K562 (cell line): ENCODE measurements around the gene ACAT2. TPM values are rescaled to one million over a fixed set of nuclear protein-coding genes. Genes with fewer than 3 reads are reported as not detected.

Source experiments
- ATAC-seq: fragments of 200-7000 bp; cut with Tn5 transposase; 3 replicates; pipeline ENCODE4 v1.9.1; 2020; ENCODE audit warnings: moderate library complexity
- BruUV-seq: library from RNA; stranded (reverse); fragments of 400-500 nt; replicated peaks from 2 replicates; lab custom pipeline; 2021; lab: Mats Ljungman, UMichigan
- CTCF ChIA-PET: fragments of 300-600 bp; formaldehyde crosslinking; extraction: SDS; loops from one replicate; lab custom pipeline; 2021; ENCODE audit warnings: low intra/inter-chr PET ratio; lab: Yijun Ruan, JAX
- POLR2A ChIA-PET: fragments of 300-600, 350-650 bp; sonication (Branson Sonifier 250); formaldehyde crosslinking; extraction: SDS; loops from one replicate; lab custom pipeline; 2021; ENCODE audit warnings: antibody characterized with exemption, inconsistent platforms; lab: Yijun Ruan, JAX
- DNase-seq, 4 experiments: peaks; one replicate each; pipeline versions ENCODE4 v3.0.0 to v3.0.0-alpha.2; 2011 to 2018; ENCODE audit warnings: low spot score in 3 of 4, mixed read lengths in 3 of 4; ENCODE audit errors: extremely low read depth in 1 of 4
- FAIRE-seq: peaks from 2 replicates; lab custom pipeline; 2011; peaks lifted over from hg19 to GRCh38; lab: Jason Lieb, UNC
- H2AFZ ChIP-seq: 2 replicates; pipeline ENCODE4 v1.6.0; 2011; ENCODE audit warnings: low read depth, low read length, control low read depth, inconsistent platforms
- H3K27ac ChIP-seq: fragments of 200-600 bp; 3 replicates; pipeline ENCODE4 v1.8.0; 2011; ENCODE audit warnings: low read depth, mild to moderate bottlenecking, control low read depth, inconsistent platforms, low read length, moderate library complexity, mixed read lengths; ENCODE audit errors: extremely low read depth
- H3K27me3 ChIP-seq, 2 experiments: fragments of 300-600 bp in 1 of 2; 2 replicates in 1 of 2; 3 replicates in 1 of 2; pipeline versions ENCODE4 v1.6.0 to v1.8.0; 2011; ENCODE audit warnings: inconsistent platforms in 2 of 2, low read length in 2 of 2, mild to moderate bottlenecking in 1 of 2, mixed read lengths in 1 of 2, moderate library complexity in 1 of 2; ENCODE audit not compliant: control insufficient read depth in 2 of 2, insufficient read depth in 2 of 2
- H3K36me3 ChIP-seq: fragments of 300-600 bp; 3 replicates; pipeline ENCODE4 v1.8.0; 2011; ENCODE audit warnings: mild to moderate bottlenecking, low read length, inconsistent platforms; ENCODE audit not compliant: control insufficient read depth, insufficient read depth
- H3K4me1 ChIP-seq, 2 experiments: fragments of 200-600 bp in 1 of 2; replicated peaks in 1 of 2; 2 replicates in 1 of 2; 3 replicates in 1 of 2; pipeline versions ENCODE4 v1.5.1 to v1.8.0; 2011; ENCODE audit warnings: inconsistent platforms in 2 of 2, low read length in 2 of 2, mild to moderate bottlenecking in 1 of 2, mixed read lengths in 1 of 2, moderate library complexity in 1 of 2; ENCODE audit not compliant: control insufficient read depth in 2 of 2, insufficient read depth in 2 of 2
- H3K4me2 ChIP-seq: 2 replicates; pipeline ENCODE4 v1.6.1; 2011; ENCODE audit warnings: low read length, control low read depth, inconsistent platforms, mixed read lengths; ENCODE audit not compliant: insufficient read depth
- H3K4me3 ChIP-seq: fragments of 200-600 bp; sonication (generic), shearing (Covaris generic); 2 replicates; pipeline ENCODE4 v1.5.1; 2016; ENCODE audit warnings: control low read depth, inconsistent platforms
- H3K79me2 ChIP-seq: fragments of 200-600 bp; 3 replicates; pipeline ENCODE4 v1.8.0; 2011; ENCODE audit warnings: low read length, inconsistent platforms; ENCODE audit not compliant: control insufficient read depth, insufficient read depth
- H3K9ac ChIP-seq, 2 experiments: 2 replicates each; pipeline versions ENCODE4 v1.6.0 to v1.6.1; 2011; ENCODE audit warnings: low read depth in 2 of 2, low read length in 2 of 2, control low read depth in 1 of 2, inconsistent platforms in 1 of 2, mild to moderate bottlenecking in 1 of 2, mixed read lengths in 1 of 2; ENCODE audit not compliant: insufficient read depth in 1 of 2
- H3K9me1 ChIP-seq: one replicate; pipeline ENCODE4 v1.6.0; 2011; ENCODE audit warnings: inconsistent platforms, mild to moderate bottlenecking, low read length, moderate library complexity; ENCODE audit not compliant: control insufficient read depth, insufficient read depth
- H3K9me3 ChIP-seq: replicated peaks from 2 replicates; pipeline ENCODE4 v1.5.1; 2011; ENCODE audit warnings: low read depth, low read length, inconsistent platforms; ENCODE audit not compliant: control insufficient read depth, insufficient read depth
- H4K20me1 ChIP-seq: replicated peaks from 2 replicates; pipeline ENCODE4 v1.6.1; 2011; ENCODE audit warnings: low read length, inconsistent platforms, mixed read lengths; ENCODE audit not compliant: control insufficient read depth, insufficient read depth
- CAMTA2 ChIP-seq: fragments of 250-450 bp; sonication (Bioruptor Pico); conservative IDR thresholded peaks from 2 replicates; pipeline ENCODE4 v1.5.1; 2022
- CBFA2T3 ChIP-seq: fragments of 450-650 bp; IDR thresholded peaks from 2 replicates; pipeline ENCODE4 v1.6.1; 2017
- CCNT2 ChIP-seq: IDR thresholded peaks from 2 replicates; pipeline ENCODE4 v1.6.1; 2011; ENCODE audit warnings: borderline replicate concordance, low read depth, mild to moderate bottlenecking, moderate library complexity, mixed read lengths, low read length; ENCODE audit not compliant: insufficient read length; ENCODE audit errors: extremely low read depth
- GABPB2 ChIP-seq: fragments of 250-450 bp; sonication (Bioruptor Pico); conservative IDR thresholded peaks from 2 replicates; pipeline ENCODE4 v1.5.1; 2021; ENCODE audit warnings: mild to moderate bottlenecking
- POLR2A ChIP-seq: fragments of 450-650 bp; conservative IDR thresholded peaks from 2 replicates; pipeline ENCODE4 v1.6.1; 2016
- POLR2G ChIP-seq: fragments of 200-400 bp; formaldehyde crosslinking; IDR thresholded peaks from 2 replicates; pipeline ENCODE4 v1.6.1; 2017; ENCODE audit warnings: low read depth, mild to moderate bottlenecking, antibody characterized with exemption, low read length, moderate library complexity
- RBBP5 ChIP-seq: fragments of 200-600 bp; sonication (generic); IDR thresholded peaks from 2 replicates; pipeline ENCODE4 v1.6.1; 2012; ENCODE audit warnings: borderline replicate concordance, mild to moderate bottlenecking, low read length, control low read depth, inconsistent platforms; ENCODE audit not compliant: insufficient read depth, poor library complexity, severe bottlenecking
- RBM17 ChIP-seq: fragments of 200-400 bp; formaldehyde crosslinking; IDR thresholded peaks from 2 replicates; pipeline ENCODE4 v1.6.1; 2017; ENCODE audit warnings: low read depth, mild to moderate bottlenecking, low read length, borderline replicate concordance
- TEAD1 ChIP-seq, 2 experiments: fragments of 450-650 bp in 1 of 2; sonication (generic) in 1 of 2; formaldehyde crosslinking; IDR thresholded peaks; 2 replicates each; pipeline versions ENCODE4 v1.4.0 to v1.8.0; 2020 to 2022; ENCODE audit warnings: mild to moderate bottlenecking in 2 of 2, missing genetic modification reagents in 1 of 2
- WGBS: fragments of 100-300 bp; shearing (Covaris generic); methylation state at CpG from one replicate; pipeline ENCODE4 v1.1.6; 2016; ENCODE audit warnings: low coverage, mixed read lengths; ENCODE audit not compliant: insufficient coverage; ENCODE audit errors: missing lambda C conversion rate; 5-methylcytosine and 5-hydroxymethylcytosine counted together
- in situ Hi-C: fragments of 300-500 bp; cut with MboI; formaldehyde crosslinking; loops from 4 replicates; pipeline ENCODE4 v1.15.0; 2018; ENCODE audit warnings: inconsistent platforms, mixed read lengths
- intact Hi-C: fragments of 100-400 bp; cut with micrococcal nuclease; formaldehyde crosslinking; loops from 2 replicates; pipeline ENCODE4 v1.14.2; 2022
- polyA plus RNA-seq, 8 experiments: library from polyadenylated mRNA; depleted of rRNA in 4 of 8; stranded (reverse) in 5 of 8; unstranded in 3 of 8; fragments of >200 nt; fragmentation: Nextera tagmentation in 2 of 8; fragmentation: Illumina TruSeq in 1 of 8; extraction: Ambion mirVana in 2 of 8; extraction: Trizol in 1 of 8; gene quantifications; 2 replicates each; pipeline versions ENCODE4 v1.2.1 to v1.2.3, GENCODE V29; 2011 to 2014; ENCODE audit warnings: inconsistent platforms in 1 of 8, missing spikeins in 1 of 8
- total RNA-seq, 7 experiments: library from RNA; depleted of rRNA in 6 of 7; stranded (reverse); fragments of >200 nt in 6 of 7; fragmentation: Illumina TruSeq in 2 of 7; extraction: Trizol in 2 of 7; gene quantifications; 2 replicates each; pipeline versions ENCODE4 v1.2.1 to v1.2.3, GENCODE V29; 2011 to 2021; ENCODE audit warnings: low replicate concordance in 1 of 7
- TF ChIP-seq, protein P1 (sequence below): fragments of 250-450 bp; sonication (Bioruptor Pico); IDR thresholded peaks from 2 replicates; pipeline ENCODE4 v1.8.0; 2022; ENCODE audit warnings: inconsistent platforms
- TF ChIP-seq, protein P2 (sequence below): fragments of 450-650 bp; formaldehyde crosslinking; IDR thresholded peaks from 2 replicates; pipeline ENCODE4 v1.4.0; 2020; ENCODE audit warnings: mild to moderate bottlenecking

Gene ACAT2
- total and polyA plus RNA-seq, 9 of the 15 experiments (the other 6 are each of a cell fraction or from before 2014, with no cell fraction given): 63.0 to 309 (median 144) TPM

DNA sequence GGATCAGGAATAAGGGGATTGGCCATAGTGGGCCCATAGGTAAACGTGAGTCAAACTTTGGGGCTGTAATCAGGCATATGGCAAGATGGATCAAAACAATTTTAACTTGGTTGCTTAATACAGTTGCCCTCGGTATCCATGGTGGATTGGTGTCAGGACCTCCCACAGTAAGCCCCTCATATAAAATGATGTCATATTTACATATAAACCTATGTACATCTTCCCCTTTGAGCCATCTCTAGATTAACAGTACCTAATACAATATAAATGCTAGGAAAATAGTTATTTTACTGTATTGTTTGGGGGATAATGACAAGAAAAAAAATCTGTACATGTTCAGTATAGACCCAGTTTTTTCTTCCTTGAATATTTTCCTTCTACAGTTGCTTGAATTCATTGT is 7.4 kb upstream of the ACAT2 start:
- no peak overlapping the region for H2AFZ ChIP-seq
- DNase-seq: no peak
- intact Hi-C loops: no loop called here
- H3K79me2 ChIP-seq: peaks cover 8% of the 10 kb centered on the region; the same call in 1 of the 3 replicates
- no peak for FAIRE-seq
- no peak overlapping the region for H3K4me2 ChIP-seq
- H3K9ac ChIP-seq: no peak overlapping the region
- H3K27ac ChIP-seq: no peak overlapping the region
- peaks cover 0 to 2% of the 10 kb centered on the region in 2 experiments; a peak in 1 of 5 replicates for H3K4me1 ChIP-seq
- TF ChIP-seq POLR2G (0 out of 2 replicates have a peak, but pooled peaks have one; percentile 24), CAMTA2 (CRISPR knock-in tag) (no peak)
- TF ChIP-seq, all 486 proteins: peak for 1
- CTCF ChIA-PET: no interaction called here
- BruUV-seq: no TSS peak
- Histone ChIP-seq H4K20me1 (no peaks in the 10 kb centered on the region), H3K27me3 (no peaks in the 10 kb centered on the region), H3K4me3 (no peak overlapping the region), H3K9me1 (no peaks in the 10 kb centered on the region), H3K9me3 (no peaks in the 10 kb centered on the region), H3K36me3 (peaks cover 93% of the 10 kb centered on the region)
- in situ Hi-C loops: no loop called here
- ATAC-seq: no peak
- POLR2A ChIA-PET: interaction anchor here (0.9 to 1.2 kb wide), 3 partner anchors 17 to 65 kb away, joined by 3 to 7 read pairs (median 4); partner anchors contain the start of gene WTAP
- WGBS: 84% methylated on average over 2 of the region's 2 CpGs

DNA sequence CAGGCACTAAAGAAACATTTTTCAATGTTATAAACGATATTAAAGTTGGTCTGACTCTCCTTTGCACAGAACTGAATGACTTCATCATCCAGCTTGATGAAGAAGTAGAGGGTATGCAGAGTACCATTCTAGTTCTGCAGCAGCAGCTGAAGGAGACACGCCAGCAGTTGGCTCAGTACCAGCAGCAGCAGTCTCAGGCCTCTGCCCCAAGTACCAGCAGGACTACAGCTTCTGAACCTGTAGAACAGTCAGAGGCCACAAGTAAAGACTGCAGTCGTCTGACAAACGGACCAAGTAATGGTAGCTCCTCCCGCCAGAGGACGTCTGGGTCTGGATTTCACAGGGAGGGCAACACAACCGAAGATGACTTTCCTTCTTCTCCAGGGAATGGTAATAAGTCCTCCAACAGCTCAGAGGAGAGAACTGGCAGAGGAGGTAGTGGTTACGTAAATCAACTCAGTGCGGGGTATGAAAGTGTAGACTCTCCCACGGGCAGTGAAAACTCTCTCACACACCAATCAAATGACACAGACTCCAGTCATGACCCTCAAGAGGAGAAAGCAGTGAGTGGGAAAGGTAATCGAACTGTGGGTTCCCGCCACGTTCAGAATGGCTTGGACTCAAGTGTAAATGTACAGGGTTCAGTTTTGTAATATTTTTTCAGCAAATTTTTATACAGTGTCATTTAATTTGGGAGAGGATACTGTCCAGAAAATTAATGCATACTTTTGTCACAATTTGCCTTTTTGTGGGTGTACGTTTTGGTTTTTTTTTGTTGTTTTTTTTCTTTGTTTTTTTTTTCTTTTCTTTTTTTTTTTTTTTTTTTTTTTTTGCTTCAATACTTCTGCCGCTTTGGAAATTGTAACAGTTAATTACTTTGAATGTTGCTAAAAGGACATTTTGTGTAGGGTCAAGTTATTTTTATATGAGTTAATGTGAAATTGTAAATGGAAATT is 6.6 kb upstream of the ACAT2 start:
- peaks cover 5 to 6% of the 10 kb centered on the region in 2 experiments; a peak in 2 of 5 replicates for H3K4me1 ChIP-seq
- no peaks in the 10 kb centered on the region for H3K9me1 ChIP-seq
- no peaks in the 10 kb centered on the region for H3K27me3 ChIP-seq
- H3K9me3 ChIP-seq: no peaks in the 10 kb centered on the region
- ATAC-seq: no peak; the same call in 1 of the 3 replicates
- CTCF ChIA-PET: no interaction called here
- no peak overlapping the region for H2AFZ ChIP-seq
- no TSS peak for BruUV-seq
- H3K79me2 ChIP-seq: peaks cover 8% of the 10 kb centered on the region; the same call in 1 of the 3 replicates
- H3K4me3 ChIP-seq: no peak overlapping the region
- no peak overlapping the region for H3K27ac ChIP-seq
- intact Hi-C loops: no loop called here
- no peak overlapping the region; a peak in 1 of 4 replicates for H3K9ac ChIP-seq
- 91% methylated on average over 15 of the region's 15 CpGs for WGBS
- POLR2A ChIA-PET: interaction anchor here (0.8 to 1.2 kb wide), 4 partner anchors 8 to 66 kb away, joined by 3 to 7 read pairs (median 4); partner anchors contain the start of gene WTAP
- FAIRE-seq: no peak
- H3K4me2 ChIP-seq: no peak overlapping the region
- in situ Hi-C loops: no loop called here
- H3K36me3 ChIP-seq: peaks cover 90% of the 10 kb centered on the region
- peak in 1 of 4 experiments; percentile 5 for DNase-seq
- no peaks in the 10 kb centered on the region for H4K20me1 ChIP-seq
- TF ChIP-seq TEAD1 (CRISPR knock-in tag; IDR thresholded peaks at IDR 0.05) (no peak), RBM17 (no peak), RBBP5 (peak; percentile 35), POLR2A (0 out of 2 replicates have a peak, but pooled peaks have one; percentile 46), CBFA2T3 (no peak), CCNT2 (no peak), GABPB2 (CRISPR knock-in tag) (no peak)
- TF ChIP-seq, protein P1, sequence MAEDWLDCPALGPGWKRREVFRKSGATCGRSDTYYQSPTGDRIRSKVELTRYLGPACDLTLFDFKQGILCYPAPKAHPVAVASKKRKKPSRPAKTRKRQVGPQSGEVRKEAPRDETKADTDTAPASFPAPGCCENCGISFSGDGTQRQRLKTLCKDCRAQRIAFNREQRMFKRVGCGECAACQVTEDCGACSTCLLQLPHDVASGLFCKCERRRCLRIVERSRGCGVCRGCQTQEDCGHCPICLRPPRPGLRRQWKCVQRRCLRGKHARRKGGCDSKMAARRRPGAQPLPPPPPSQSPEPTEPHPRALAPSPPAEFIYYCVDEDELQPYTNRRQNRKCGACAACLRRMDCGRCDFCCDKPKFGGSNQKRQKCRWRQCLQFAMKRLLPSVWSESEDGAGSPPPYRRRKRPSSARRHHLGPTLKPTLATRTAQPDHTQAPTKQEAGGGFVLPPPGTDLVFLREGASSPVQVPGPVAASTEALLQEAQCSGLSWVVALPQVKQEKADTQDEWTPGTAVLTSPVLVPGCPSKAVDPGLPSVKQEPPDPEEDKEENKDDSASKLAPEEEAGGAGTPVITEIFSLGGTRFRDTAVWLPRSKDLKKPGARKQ (CRISPR knock-in tag): no peak
- TF ChIP-seq, protein P2, sequence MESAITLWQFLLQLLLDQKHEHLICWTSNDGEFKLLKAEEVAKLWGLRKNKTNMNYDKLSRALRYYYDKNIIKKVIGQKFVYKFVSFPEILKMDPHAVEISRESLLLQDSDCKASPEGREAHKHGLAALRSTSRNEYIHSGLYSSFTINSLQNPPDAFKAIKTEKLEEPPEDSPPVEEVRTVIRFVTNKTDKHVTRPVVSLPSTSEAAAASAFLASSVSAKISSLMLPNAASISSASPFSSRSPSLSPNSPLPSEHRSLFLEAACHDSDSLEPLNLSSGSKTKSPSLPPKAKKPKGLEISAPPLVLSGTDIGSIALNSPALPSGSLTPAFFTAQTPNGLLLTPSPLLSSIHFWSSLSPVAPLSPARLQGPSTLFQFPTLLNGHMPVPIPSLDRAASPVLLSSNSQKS: no peak
